Endothelial cell of umbilical vein (primary cell): Measurements from ENCODE around the gene HNRNPM. TPM values are rescaled to one million over a fixed set of nuclear protein-coding genes. Genes with fewer than 3 reads are reported as not detected.

Source experiments
- BruUV-seq: library from RNA; stranded (reverse); fragments of 400-500 nt; replicated peaks from 2 replicates; lab custom pipeline; 2021; lab: Mats Ljungman, UMichigan
- CTCF ChIA-PET: fragments of 300-600, 350-600 bp; sonication (Branson Sonifier 250); formaldehyde crosslinking; loops from one replicate; lab custom pipeline; 2021; ENCODE audit warnings: antibody characterized with exemption, inconsistent platforms; lab: Charles Lee
- POLR2A ChIA-PET: fragments of 300-600, 350-600 bp; sonication (Branson Sonifier 250); formaldehyde crosslinking; loops from one replicate; lab custom pipeline; 2021; ENCODE audit warnings: antibody characterized with exemption, inconsistent platforms; lab: Charles Lee
- DNase-seq: peaks from one replicate; pipeline ENCODE4 v3.0.0-alpha.2; 2011; ENCODE audit warnings: low read depth, low spot score
- FAIRE-seq: peaks from 2 replicates; lab custom pipeline; 2011; peaks lifted over from hg19 to GRCh38; lab: Jason Lieb, UNC
- H2AFZ ChIP-seq: 2 replicates; pipeline ENCODE4 v1.6.0; 2012; ENCODE audit warnings: low read depth, low read length, control low read depth, inconsistent platforms
- H3K27ac ChIP-seq: 2 replicates; pipeline ENCODE4 v1.5.1; 2011; ENCODE audit warnings: low read depth, mild to moderate bottlenecking, control low read depth, low read length, moderate library complexity; ENCODE audit not compliant: insufficient read depth
- H3K27me3 ChIP-seq, 2 experiments: 2 replicates each; pipeline versions ENCODE4 v1.6.0 to v1.6.1; 2011; ENCODE audit warnings: low read length in 2 of 2, mixed read lengths in 1 of 2; ENCODE audit not compliant: control insufficient read depth in 2 of 2, insufficient read depth in 2 of 2
- H3K36me3 ChIP-seq, 2 experiments: 2 replicates in 1 of 2; 3 replicates in 1 of 2; pipeline ENCODE4 v1.5.1; 2011; ENCODE audit warnings: low read length in 2 of 2, mild to moderate bottlenecking in 1 of 2, moderate library complexity in 1 of 2; ENCODE audit not compliant: control insufficient read depth in 2 of 2, insufficient read depth in 2 of 2; ENCODE audit errors: extremely low read depth in 1 of 2
- H3K4me1 ChIP-seq: 3 replicates; pipeline ENCODE4 v1.5.1; 2011; ENCODE audit warnings: mild to moderate bottlenecking, low read length; ENCODE audit not compliant: control insufficient read depth, insufficient read depth; ENCODE audit errors: extremely low read depth
- H3K4me2 ChIP-seq: 2 replicates; pipeline ENCODE4 v1.6.1; 2011; ENCODE audit warnings: low read length, control low read depth, mixed read lengths; ENCODE audit not compliant: insufficient read depth
- H3K4me3 ChIP-seq, 3 experiments: fragments of 200-600 bp in 1 of 3; sonication (generic), shearing (Covaris generic) in 1 of 3; replicated peaks in 1 of 3; 2 replicates each; pipeline ENCODE4 v1.5.1; 2011 to 2016; ENCODE audit warnings: control low read depth in 3 of 3, low read length in 3 of 3, mild to moderate bottlenecking in 2 of 3, inconsistent platforms in 1 of 3, low read depth in 1 of 3, moderate library complexity in 1 of 3; ENCODE audit not compliant: insufficient read depth in 1 of 3
- H3K79me2 ChIP-seq: 2 replicates; pipeline ENCODE4 v1.6.0; 2012; ENCODE audit warnings: low read length, inconsistent platforms; ENCODE audit not compliant: control insufficient read depth, insufficient read depth
- H3K9ac ChIP-seq: replicated peaks from 2 replicates; pipeline ENCODE3; 2011; ENCODE audit warnings: low read length, control low read depth; ENCODE audit not compliant: insufficient read depth; ENCODE audit errors: extremely low read depth
- H3K9me1 ChIP-seq: replicated peaks from 3 replicates; pipeline ENCODE4 v1.6.0; 2011; ENCODE audit warnings: mild to moderate bottlenecking, low read length; ENCODE audit not compliant: control insufficient read depth, insufficient read depth; ENCODE audit errors: extremely low read depth
- H3K9me3 ChIP-seq: replicated peaks from 2 replicates; pipeline ENCODE4 v1.5.1; 2012; ENCODE audit warnings: low read length, inconsistent platforms; ENCODE audit not compliant: control insufficient read depth, insufficient read depth
- H4K20me1 ChIP-seq: replicated peaks from 2 replicates; pipeline ENCODE3; 2011; ENCODE audit warnings: mild to moderate bottlenecking, low read length; ENCODE audit not compliant: control insufficient read depth, insufficient read depth; ENCODE audit errors: extremely low read depth
- EZH2 ChIP-seq: IDR thresholded peaks from 2 replicates; pipeline ENCODE4 v1.6.1; 2012; ENCODE audit warnings: borderline replicate concordance, low read depth, mild to moderate bottlenecking, moderate library complexity, low read length, inconsistent platforms; ENCODE audit not compliant: severe bottlenecking
- FOS ChIP-seq: IDR thresholded peaks from 2 replicates; pipeline ENCODE4 v1.6.1; 2011; ENCODE audit warnings: mild to moderate bottlenecking, low read length, moderate library complexity, borderline replicate concordance; ENCODE audit not compliant: insufficient read depth
- GATA2 ChIP-seq: IDR thresholded peaks from 2 replicates; pipeline ENCODE4 v1.7.0; 2011; ENCODE audit warnings: low read depth, mild to moderate bottlenecking, moderate library complexity, mixed read lengths, low read length; ENCODE audit not compliant: insufficient read length, insufficient read depth
- JUN ChIP-seq: IDR thresholded peaks from 2 replicates; pipeline ENCODE4 v1.6.1; 2011; ENCODE audit warnings: borderline replicate concordance, low read depth; ENCODE audit not compliant: insufficient read length, insufficient read depth
- MYC ChIP-seq: IDR thresholded peaks from one replicate; pipeline ENCODE4 v1.6.1; 2011; ENCODE audit warnings: mild to moderate bottlenecking, low read depth, low read length
- POLR2A ChIP-seq: IDR thresholded peaks from 2 replicates; pipeline ENCODE4 v1.6.1; 2012; ENCODE audit warnings: low read depth, mild to moderate bottlenecking, control low read depth, low read length
- POLR2AphosphoS5 ChIP-seq: IDR thresholded peaks from 2 replicates; pipeline ENCODE4 v1.6.1; 2012; ENCODE audit warnings: low read depth, mild to moderate bottlenecking, control low read depth, low read length, moderate library complexity; ENCODE audit not compliant: insufficient read depth
- dilution Hi-C: fragments of 300-500 bp; cut with MboI; formaldehyde crosslinking; loops from one replicate; pipeline ENCODE4 v1.15.0; 2019; ENCODE audit warnings: low sequenced_read_pairs; ENCODE audit not compliant: extremely low pct_ligation_motif_present
- intact Hi-C: fragments of 100-400 bp; cut with micrococcal nuclease; formaldehyde crosslinking; loops from one replicate; pipeline ENCODE4 v1.10.0; 2022
- polyA plus RNA-seq, 4 experiments: library from polyadenylated mRNA; depleted of rRNA in 3 of 4; stranded (reverse) in 3 of 4; unstranded in 1 of 4; fragments of >200 nt; gene quantifications; 2 replicates each; pipeline versions ENCODE4 v1.2.1 to v1.2.3, GENCODE V29; 2011 to 2012; ENCODE audit warnings: missing spikeins in 1 of 4
- total RNA-seq: library from RNA; stranded (reverse); gene quantifications from 2 replicates; pipeline ENCODE4 v1.2.3, GENCODE V29; 2021
- TF ChIP-seq, protein P1 (sequence below), 2 donors: IDR thresholded peaks; 1 replicate in 1 of 2; 2 replicates in 1 of 2; pipeline ENCODE4 v1.5.1; 2011; ENCODE audit warnings: low read length in 2 of 2, mild to moderate bottlenecking in 2 of 2, moderate library complexity in 2 of 2, control low read depth in 1 of 2, inconsistent platforms in 1 of 2, low read depth in 1 of 2; ENCODE audit not compliant: insufficient read depth in 1 of 2; ENCODE audit errors: extremely low read depth in 1 of 2
- TF ChIP-seq, protein P2 (sequence below): IDR thresholded peaks from 2 replicates; pipeline ENCODE4 v1.6.1; 2011; ENCODE audit not compliant: insufficient read depth, insufficient read length

The HNRNPM gene
- total and polyA plus RNA-seq, 2 donors (not counting 3 experiments of a cell fraction or from before 2014, with no cell fraction given), result 244 to 301 TPM

DNA sequence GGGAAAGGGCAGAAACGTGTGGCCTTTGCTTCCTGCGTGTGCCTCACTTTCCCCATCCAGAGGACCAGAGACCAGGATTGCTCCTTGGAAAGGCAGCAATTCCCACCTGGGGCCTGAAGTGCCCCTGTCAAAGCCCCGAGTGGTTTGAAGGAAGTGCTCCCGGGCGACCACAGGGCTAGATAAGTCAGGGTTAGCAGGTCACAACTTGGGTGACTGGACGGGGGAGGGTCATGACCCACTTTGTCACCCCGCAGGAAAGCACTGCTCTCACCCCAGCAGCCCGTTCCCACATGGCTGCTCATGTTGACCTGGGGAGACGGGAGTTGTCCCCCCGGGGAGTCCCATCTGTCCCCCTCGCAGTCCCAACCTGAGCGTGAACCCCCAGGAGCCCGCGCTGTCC is 57.2 kb downstream of the HNRNPM start:
- POLR2A ChIA-PET, result no interaction called here
- intact Hi-C loops, result no loop called here
- dilution Hi-C loops, result no loop called here
- Histone ChIP-seq H3K4me3 (no peak overlapping the region), H4K20me1 (no peaks in the 10 kb centered on the region), H3K36me3 (no peaks in the 10 kb centered on the region), H3K4me2 (no peak overlapping the region), H3K27me3 (no peaks in the 10 kb centered on the region), H3K9me3 (no peaks in the 10 kb centered on the region), H3K9me1 (no peaks in the 10 kb centered on the region), H3K79me2 (no peaks in the 10 kb centered on the region), H3K9ac (no peak overlapping the region), H3K27ac (no peak overlapping the region), H3K4me1 (peaks cover 8% of the 10 kb centered on the region), H2AFZ (no peak overlapping the region)
- DNase-seq (no peak), FAIRE-seq (no peak)
- no TSS peak for BruUV-seq
- CTCF ChIA-PET, result no interaction called here
- no peak for TF ChIP-seq MYC
- TF ChIP-seq POLR2AphosphoS5, result no peak
- TF ChIP-seq, protein P1, sequence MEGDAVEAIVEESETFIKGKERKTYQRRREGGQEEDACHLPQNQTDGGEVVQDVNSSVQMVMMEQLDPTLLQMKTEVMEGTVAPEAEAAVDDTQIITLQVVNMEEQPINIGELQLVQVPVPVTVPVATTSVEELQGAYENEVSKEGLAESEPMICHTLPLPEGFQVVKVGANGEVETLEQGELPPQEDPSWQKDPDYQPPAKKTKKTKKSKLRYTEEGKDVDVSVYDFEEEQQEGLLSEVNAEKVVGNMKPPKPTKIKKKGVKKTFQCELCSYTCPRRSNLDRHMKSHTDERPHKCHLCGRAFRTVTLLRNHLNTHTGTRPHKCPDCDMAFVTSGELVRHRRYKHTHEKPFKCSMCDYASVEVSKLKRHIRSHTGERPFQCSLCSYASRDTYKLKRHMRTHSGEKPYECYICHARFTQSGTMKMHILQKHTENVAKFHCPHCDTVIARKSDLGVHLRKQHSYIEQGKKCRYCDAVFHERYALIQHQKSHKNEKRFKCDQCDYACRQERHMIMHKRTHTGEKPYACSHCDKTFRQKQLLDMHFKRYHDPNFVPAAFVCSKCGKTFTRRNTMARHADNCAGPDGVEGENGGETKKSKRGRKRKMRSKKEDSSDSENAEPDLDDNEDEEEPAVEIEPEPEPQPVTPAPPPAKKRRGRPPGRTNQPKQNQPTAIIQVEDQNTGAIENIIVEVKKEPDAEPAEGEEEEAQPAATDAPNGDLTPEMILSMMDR (IDR thresholded peaks at IDR 0.05; ENCODE audit: extremely low read depth in 1 of 2, insufficient read depth in 1 of 2, low read depth in 1 of 2, low read length in 2 of 2), result no peak
- TF ChIP-seq GATA2, result no peak
- TF ChIP-seq, protein P2, sequence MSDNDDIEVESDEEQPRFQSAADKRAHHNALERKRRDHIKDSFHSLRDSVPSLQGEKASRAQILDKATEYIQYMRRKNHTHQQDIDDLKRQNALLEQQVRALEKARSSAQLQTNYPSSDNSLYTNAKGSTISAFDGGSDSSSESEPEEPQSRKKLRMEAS, result no peak
- no peak for TF ChIP-seq FOS
- no peak for TF ChIP-seq JUN
- no peak for TF ChIP-seq POLR2A
- TF ChIP-seq EZH2, result no peak
